Tibial artery (tissue), 4 donors: ENCODE results near the gene OSR1.

Source experiments
- DNase-seq, 2 donors: peaks; one replicate each; pipeline ENCODE4 v3.0.0-alpha.2; 2019
- H3K27ac ChIP-seq, 2 donors: fragments of 200-600 bp; sonication (generic) in 1 of 2; 1 replicate in 1 of 2; 2 replicates in 1 of 2; pipeline ENCODE4 v1.5.1; 2018 to 2019; ENCODE audit warnings: mild to moderate bottlenecking in 1 of 2
- H3K27me3 ChIP-seq, 2 donors: fragments of 200-600 bp; sonication (generic) in 1 of 2; one replicate each; pipeline versions ENCODE4 v1.5.1 to v1.6.0; 2016 to 2019
- H3K36me3 ChIP-seq, 3 donors: fragments of 200-600 bp; sonication (generic) in 2 of 3; one replicate each; pipeline ENCODE4 v1.5.1; 2016 to 2019; ENCODE audit warnings: mild to moderate bottlenecking in 2 of 3
- H3K4me1 ChIP-seq, 4 donors: fragments of 200-600 bp; sonication (generic) in 2 of 4; 1 replicate in 3 of 4; 2 replicates in 1 of 4; pipeline ENCODE4 v1.5.1; 2016 to 2019
- H3K4me3 ChIP-seq, 2 donors: fragments of 200-600 bp; sonication (generic) in 1 of 2; 1 replicate in 1 of 2; 2 replicates in 1 of 2; pipeline ENCODE4 v1.5.1; 2018 to 2019; ENCODE audit warnings: mild to moderate bottlenecking in 2 of 2
- H3K9me3 ChIP-seq, 3 donors: fragments of 200-600 bp; sonication (generic) in 1 of 3; one replicate each; pipeline ENCODE4 v1.5.1; 2016 to 2019
- intact Hi-C: fragments of 100-400 bp; cut with DNase I; formaldehyde crosslinking; loops from one replicate; pipeline ENCODE4 v1.15.0; 2023; ENCODE audit warnings: low total_unique reads
- TF ChIP-seq, protein P1 (sequence below), 2 experiments: fragments of 200-600 bp in 1 of 2; fragments of 450-650 bp in 1 of 2; IDR thresholded peaks; one replicate each; pipeline ENCODE4 v1.5.1; 2017 to 2019; ENCODE audit warnings: antibody characterized with exemption in 2 of 2, mild to moderate bottlenecking in 1 of 2, moderate library complexity in 1 of 2

Gene OSR1

DNA sequence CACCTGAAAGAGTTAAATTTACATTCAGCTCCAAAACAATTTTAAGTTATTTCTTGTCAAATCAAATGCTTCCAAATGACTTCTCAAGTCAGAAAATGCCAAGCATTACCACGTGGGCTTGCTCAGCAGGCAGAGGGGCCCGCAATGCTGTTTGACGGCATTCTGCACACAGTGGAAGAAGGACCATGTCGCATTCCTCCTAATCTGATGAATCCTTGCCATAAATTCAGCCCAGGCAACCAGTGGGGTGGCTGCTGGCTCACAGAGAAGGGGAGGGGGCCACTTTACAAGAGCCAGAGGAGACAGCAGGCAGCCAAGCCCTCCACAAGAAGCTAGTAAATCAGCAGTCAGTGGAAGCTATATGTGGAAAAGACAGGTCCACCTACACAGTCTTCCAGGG is 56.7 kb downstream of the OSR1 start:
- TF ChIP-seq, protein P1, sequence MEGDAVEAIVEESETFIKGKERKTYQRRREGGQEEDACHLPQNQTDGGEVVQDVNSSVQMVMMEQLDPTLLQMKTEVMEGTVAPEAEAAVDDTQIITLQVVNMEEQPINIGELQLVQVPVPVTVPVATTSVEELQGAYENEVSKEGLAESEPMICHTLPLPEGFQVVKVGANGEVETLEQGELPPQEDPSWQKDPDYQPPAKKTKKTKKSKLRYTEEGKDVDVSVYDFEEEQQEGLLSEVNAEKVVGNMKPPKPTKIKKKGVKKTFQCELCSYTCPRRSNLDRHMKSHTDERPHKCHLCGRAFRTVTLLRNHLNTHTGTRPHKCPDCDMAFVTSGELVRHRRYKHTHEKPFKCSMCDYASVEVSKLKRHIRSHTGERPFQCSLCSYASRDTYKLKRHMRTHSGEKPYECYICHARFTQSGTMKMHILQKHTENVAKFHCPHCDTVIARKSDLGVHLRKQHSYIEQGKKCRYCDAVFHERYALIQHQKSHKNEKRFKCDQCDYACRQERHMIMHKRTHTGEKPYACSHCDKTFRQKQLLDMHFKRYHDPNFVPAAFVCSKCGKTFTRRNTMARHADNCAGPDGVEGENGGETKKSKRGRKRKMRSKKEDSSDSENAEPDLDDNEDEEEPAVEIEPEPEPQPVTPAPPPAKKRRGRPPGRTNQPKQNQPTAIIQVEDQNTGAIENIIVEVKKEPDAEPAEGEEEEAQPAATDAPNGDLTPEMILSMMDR (IDR thresholded peaks at IDR 0.05), result no peak
- H3K9me3 ChIP-seq, result no peaks in the 10 kb centered on the region
- no peak for DNase-seq
- intact Hi-C loops, result no loop called here
- H3K27me3 ChIP-seq, result no peaks in the 10 kb centered on the region
- no peaks in the 10 kb centered on the region for H3K36me3 ChIP-seq
- no peak overlapping the region for H3K4me3 ChIP-seq
- H3K4me1 ChIP-seq, result no peaks in the 10 kb centered on the region
- no peak overlapping the region for H3K27ac ChIP-seq
